ENCODE results near the gene GMIP.

Gene GMIP

GRCh38 chr19:19650331-19650730 is 6.9 kb upstream of the GMIP start:
- TF ChIP-seq, protein P1, sequence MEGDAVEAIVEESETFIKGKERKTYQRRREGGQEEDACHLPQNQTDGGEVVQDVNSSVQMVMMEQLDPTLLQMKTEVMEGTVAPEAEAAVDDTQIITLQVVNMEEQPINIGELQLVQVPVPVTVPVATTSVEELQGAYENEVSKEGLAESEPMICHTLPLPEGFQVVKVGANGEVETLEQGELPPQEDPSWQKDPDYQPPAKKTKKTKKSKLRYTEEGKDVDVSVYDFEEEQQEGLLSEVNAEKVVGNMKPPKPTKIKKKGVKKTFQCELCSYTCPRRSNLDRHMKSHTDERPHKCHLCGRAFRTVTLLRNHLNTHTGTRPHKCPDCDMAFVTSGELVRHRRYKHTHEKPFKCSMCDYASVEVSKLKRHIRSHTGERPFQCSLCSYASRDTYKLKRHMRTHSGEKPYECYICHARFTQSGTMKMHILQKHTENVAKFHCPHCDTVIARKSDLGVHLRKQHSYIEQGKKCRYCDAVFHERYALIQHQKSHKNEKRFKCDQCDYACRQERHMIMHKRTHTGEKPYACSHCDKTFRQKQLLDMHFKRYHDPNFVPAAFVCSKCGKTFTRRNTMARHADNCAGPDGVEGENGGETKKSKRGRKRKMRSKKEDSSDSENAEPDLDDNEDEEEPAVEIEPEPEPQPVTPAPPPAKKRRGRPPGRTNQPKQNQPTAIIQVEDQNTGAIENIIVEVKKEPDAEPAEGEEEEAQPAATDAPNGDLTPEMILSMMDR (IDR thresholded peaks at IDR 0.05; ENCODE audit: borderline replicate concordance, insufficient read depth, low read depth, low read length), result no peak
- no peak overlapping the region for H3K4me3 ChIP-seq (ENCODE audit: low read depth, low read length)

- TF ChIP-seq, protein P1 (IDR thresholded peaks at IDR 0.05; ENCODE audit: borderline replicate concordance, insufficient read depth, low read depth, low read length), result no peak
- no peak overlapping the region for H3K4me3 ChIP-seq (ENCODE audit: low read depth, low read length)
Measured at GRCh38 chr19:19649580-19649995, 6.1 kb upstream of the GMIP start.

DNA sequence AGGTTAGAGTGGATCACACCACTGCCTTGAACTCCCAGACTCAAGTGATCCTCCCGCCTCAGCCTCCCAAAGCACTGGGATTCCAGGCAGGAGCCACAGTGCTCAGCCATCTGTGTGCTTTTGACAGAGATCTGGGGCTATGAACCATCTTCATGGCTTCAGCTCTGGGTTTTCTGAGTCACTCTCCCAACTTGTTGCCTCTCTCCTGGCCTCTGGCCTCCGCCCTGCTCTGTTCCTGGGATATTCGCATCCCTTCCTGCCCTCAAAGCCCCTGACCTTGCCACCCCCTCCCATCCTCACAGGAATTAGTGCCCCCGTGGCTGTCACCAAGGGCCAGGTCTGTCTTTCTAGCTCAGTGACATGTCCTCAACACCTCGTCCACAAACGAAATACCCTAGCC is 5.7 kb upstream of the GMIP start:
- TF ChIP-seq, protein P1 (IDR thresholded peaks at IDR 0.05; ENCODE audit: borderline replicate concordance, insufficient read depth, low read depth, low read length), result no peak
- no peak overlapping the region for H3K4me3 ChIP-seq (ENCODE audit: low read depth, low read length)

DNA sequence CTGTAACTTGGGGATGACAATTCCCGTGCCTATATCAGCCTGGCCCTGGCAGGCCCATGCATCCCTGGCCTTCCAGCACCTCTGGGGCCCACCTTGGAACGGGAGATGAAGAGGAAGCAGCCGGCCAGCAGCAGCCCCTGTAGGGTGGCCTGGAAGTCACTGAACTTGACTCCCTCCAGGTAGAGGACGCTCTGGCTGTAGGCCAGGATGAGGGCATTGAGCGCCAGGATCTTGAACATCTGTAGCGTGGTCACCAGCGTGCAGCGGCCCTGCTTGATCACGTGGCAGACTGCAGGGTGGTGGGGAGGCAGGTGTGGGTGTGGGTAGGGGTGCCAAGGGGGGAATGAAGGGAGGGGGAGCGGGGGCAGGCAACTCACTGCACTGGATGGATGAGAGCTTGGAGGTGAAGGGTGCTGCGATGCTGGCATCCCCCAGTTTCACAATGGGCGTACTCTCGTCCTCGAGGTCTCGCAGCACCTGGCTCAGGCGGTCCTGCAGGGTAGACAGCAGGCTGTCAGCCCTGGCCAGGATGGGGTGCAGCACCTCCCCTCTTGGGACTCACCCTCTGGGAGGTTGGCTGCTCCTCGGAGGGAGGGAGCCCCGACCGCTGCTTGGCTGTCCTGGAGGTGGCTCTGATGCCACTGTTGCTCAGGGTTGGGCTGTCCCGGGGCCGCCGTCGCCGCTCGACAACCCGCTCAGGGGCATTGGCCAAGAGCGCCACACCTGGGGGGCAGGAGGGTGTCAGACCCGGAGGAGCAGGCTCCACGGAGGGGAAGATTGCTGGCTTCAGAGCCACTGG is 3.8 kb upstream of the GMIP start:
- H3K4me3 ChIP-seq (ENCODE audit: low read depth, low read length), result no peak overlapping the region
- TF ChIP-seq, protein P1 (IDR thresholded peaks at IDR 0.05; ENCODE audit: borderline replicate concordance, insufficient read depth, low read depth, low read length), result no peak

- TF ChIP-seq, protein P1 (IDR thresholded peaks at IDR 0.05; ENCODE audit: borderline replicate concordance, insufficient read depth, low read depth, low read length), result no peak
- H3K4me3 ChIP-seq (ENCODE audit: low read depth, low read length), result no peak overlapping the region
Measured at GRCh38 chr19:19645233-19645870, 1.9 kb upstream of the GMIP start.

DNA sequence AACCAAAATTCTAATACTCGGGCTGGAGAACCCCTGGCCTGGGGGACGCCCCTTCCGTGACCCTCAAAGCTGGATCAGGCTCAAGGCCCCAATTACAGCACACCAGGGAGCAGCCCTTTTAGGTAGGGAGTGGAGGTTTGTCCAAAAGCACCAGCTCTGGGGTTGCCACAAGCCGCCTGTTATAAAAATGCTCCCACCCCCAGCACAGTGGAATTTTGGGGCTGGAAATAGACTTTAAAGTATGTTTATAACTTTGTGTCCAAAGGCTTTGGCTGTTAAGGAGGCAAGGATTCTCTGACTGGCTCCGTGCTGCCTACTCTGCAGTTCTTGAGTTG is 564 bp upstream of the GMIP start:
- H3K4me3 ChIP-seq (ENCODE audit: low read depth, low read length), result peak overlapping the region; percentile 85
- TF ChIP-seq, protein P1 (IDR thresholded peaks at IDR 0.05; ENCODE audit: borderline replicate concordance, insufficient read depth, low read depth, low read length), result no peak
